ENCODE results near the gene CDH18.

Gene CDH18

DNA sequence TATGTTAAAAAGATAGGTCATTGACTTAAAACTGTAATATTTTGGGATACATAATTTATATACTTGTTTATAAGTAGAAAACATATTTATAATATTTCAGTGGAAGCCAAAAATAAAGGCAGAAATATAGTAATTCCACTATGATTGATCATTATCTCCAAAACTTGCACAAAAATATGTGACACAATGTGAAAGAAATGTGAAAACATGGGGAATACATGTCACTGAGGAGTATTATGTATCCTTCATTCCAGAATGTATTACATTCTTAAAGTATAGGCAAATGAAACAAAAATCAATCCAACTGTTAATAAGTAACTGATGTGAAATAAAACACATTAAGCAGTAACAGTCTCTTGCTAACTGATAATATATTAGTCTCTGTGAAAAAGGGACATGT, 236.7 kb downstream of the CDH18 start:
- in situ Hi-C loops (cut with MboI; ENCODE audit: low sequenced_read_pairs), result no loop called here

DNA sequence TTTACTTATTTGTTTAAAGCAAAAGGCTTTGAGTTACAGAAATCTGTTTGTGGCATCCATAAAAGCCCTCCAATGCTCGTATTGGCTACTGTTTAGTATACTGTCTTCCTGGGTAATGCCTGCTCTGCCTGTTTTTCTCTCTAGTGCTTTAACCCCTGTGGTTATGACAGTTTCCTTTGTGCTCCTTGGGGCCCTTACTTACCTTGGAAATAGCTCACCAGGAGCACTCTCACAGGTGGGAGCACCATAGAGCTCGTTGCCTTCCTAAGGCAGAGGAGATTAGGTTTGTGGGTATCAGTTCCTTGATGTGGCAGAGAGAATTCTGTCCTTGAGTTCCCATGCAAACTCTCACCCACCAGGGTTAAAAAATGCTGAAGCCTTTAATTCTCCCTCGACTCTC, 242.8 kb downstream of the CDH18 start:
- in situ Hi-C loops (cut with MboI; ENCODE audit: low sequenced_read_pairs), result no loop called here

DNA sequence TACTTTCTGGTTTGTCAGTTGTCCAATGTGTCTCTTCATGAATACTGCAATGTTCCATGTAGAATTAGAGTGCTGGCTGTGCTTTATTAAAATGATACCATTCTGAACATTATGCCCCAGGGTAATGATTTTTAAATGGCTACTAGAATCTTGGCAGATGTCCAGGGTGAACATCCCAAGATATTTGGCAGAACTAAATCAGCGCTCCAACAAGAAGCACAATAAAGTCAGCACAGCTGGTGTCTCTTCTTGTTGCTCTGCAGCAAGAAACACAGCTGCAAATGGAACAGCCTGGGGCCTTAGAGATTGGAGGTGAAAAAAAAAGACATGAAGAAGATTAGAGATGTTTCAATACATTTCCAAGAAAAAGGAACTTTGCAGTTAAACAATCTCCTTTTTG, 248.3 kb downstream of the CDH18 start:
- in situ Hi-C loops (cut with MboI; ENCODE audit: low sequenced_read_pairs), result no loop called here

DNA sequence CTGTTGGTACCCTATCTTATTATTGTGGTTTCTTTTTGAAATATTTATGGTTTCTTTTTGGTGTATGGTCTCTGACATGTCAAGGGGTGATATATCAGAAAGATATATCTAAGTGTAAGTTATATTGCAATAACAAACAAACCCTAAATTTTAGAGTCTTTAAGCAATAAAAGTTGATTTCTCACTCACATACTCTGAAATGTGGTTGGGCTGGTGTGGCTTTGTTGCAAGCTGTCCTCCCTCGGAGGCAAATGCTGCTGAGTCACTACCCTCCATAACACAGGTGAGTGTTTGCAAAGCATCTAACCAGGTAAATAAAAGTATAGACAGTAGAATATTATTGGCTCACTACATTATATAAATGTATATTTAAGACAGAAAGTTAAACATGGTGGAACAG, 253.2 kb downstream of the CDH18 start:
- in situ Hi-C loops (cut with MboI; ENCODE audit: low sequenced_read_pairs), result no loop called here

DNA sequence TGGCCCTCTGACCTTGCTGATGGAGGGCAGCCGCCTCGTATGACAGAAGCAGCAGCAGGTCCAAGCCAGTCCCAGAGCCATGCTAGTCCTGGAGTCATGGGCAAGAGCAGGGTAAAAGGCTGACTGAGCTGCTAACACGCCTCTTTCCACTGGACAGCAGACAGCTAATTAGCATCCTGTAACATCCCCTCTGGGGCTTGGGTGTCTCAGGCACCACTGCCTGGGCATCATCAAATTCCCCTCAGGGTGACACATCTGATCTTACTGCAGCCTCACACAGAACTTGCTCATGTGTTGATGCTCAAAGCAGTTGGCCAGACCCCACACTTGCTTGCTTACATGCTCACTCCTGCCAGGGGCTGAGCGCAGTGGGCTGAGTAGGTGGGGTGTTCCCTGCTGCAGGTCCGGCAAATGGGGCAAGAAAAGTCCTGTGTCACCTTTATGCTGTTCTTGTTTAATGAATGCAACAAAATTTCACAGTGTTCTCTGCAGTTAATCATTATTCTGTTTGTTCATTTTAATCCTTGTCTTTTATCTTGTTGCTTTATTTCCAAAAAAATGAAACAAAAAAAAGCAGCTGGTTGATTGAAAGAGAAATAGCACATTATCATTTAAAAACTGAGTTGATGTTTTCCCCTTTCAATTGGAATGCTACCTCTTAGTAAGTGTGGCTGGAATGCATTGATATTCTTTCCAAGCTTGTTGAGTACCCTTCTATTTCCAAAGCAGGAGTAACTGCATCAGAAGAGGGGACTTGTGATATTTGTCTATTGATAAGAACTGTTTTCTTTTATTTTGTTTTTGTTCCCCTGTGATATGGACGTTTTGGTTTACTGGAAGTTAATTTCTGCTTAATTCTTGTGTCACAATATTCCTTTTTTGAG, 254.1 kb downstream of the CDH18 start:
- in situ Hi-C loops (cut with MboI; ENCODE audit: low sequenced_read_pairs), result no loop called here

DNA sequence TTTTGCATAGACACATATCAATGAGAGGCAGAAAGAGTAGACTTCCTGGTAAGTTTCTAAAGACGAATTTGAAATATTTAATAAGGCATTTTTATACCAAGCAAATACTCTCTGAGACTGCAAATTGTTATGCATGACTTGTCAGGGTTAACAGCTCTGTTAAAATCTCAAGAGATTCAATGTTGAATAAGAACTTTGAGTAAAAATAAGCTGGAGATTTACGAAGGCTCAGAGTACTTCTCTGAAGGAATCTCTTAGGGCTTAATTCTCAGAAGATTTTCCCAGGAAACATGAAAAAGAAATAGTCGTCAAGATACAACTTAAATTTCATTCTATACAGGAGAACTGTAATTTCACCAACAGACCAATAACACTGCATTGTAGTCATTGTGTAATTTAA, 259.4 kb downstream of the CDH18 start:
- in situ Hi-C loops (cut with MboI; ENCODE audit: low sequenced_read_pairs), result no loop called here

DNA sequence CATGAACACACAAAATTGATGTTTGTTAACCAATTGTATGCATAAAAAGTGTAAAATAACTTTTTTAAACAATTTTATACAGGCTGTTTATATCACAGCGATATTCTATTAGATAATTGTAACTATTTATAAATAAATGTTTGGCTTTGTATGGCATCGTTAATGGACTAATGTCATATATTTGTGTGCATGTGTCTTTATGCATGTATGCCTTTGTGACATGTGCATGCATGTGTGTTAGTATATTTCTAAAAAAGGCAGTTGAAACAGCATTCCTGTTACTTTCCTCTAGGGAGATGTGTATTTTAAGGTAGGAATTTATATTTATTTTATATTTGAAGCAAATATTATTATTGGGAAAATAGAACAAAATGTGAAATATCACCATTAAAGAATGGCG, 268.9 kb downstream of the CDH18 start:
- in situ Hi-C loops (cut with MboI; ENCODE audit: low sequenced_read_pairs), result no loop called here

DNA sequence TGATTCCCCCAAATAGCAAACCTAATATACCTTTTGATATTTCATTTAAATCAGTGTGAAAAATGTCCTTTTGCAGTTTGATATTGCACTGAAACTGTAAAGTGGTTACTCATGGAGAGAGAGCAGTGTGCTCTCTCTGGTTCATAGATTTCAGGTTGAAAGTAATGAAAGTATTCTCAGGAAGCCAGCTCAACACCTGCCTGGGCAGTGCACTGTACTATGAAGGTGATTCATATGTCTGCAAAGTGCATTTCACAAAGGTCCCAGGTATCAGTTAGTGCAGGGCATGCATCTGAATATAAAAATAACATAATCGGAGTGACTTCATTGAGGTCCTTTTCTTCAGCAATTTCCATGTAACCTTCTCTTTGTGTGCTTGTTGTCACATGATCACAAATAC, 274.3 kb downstream of the CDH18 start:
- in situ Hi-C loops (cut with MboI; ENCODE audit: low sequenced_read_pairs), result no loop called here

DNA sequence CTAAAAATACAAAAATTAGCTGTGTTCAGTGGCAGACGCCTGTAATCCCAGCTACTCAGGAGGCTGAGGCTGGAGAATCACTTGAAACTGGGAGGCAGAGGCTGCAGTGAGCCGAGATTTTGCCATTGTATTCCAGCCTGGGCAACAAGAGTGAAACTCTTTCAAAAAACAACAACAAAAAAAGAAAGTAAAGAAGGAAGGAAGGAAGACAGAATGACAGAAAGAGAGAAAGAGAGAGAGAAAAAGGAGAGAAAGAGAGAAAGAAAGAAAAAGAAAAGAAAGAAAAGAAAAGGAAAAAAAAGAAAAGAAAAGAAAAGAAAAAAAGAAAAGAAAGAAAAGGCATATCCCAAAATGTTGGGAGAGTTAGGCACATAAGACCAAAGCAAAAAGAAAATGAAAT, 278.6 kb downstream of the CDH18 start:
- in situ Hi-C loops (cut with MboI; ENCODE audit: low sequenced_read_pairs), result no loop called here

DNA sequence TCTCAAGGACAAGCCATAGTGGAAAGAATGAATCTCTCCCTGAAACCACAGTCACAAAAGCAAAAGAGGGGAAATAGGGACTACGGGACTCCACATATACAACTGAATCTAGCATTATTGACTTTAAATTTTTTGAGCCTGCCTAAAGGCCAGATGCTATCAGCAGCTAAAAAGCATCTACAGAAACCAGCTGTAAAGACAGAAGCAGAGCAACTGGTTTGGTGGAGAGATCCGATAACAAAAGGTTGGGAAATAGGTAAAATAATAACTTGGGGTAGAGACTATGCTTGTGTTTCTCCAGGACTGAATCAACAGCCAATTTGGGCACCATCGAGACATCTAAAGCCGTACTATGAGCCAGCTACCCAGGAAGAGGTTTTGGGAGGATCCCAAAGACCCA, 281.2 kb downstream of the CDH18 start:
- in situ Hi-C loops (cut with MboI; ENCODE audit: low sequenced_read_pairs), result no loop called here

DNA sequence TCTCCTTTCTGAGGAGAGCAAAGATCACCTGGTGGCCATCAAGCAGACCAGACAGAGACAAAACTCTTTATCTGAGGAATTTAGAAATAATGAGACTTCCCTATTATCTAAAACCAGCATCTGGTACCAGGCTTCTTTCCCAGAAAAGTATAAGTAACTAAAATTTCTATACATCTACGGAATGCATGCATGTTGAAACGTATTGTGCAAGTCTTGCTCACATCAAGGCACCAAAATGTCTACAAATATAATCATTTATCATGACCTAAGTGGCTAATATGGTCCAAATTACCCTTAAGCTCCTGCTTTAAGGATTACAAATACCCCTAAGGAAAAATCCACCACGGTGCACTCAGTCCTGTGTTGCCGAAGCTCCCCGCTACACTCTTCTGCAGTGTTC, 286.3 kb downstream of the CDH18 start:
- in situ Hi-C loops (cut with MboI; ENCODE audit: low sequenced_read_pairs), result no loop called here

DNA sequence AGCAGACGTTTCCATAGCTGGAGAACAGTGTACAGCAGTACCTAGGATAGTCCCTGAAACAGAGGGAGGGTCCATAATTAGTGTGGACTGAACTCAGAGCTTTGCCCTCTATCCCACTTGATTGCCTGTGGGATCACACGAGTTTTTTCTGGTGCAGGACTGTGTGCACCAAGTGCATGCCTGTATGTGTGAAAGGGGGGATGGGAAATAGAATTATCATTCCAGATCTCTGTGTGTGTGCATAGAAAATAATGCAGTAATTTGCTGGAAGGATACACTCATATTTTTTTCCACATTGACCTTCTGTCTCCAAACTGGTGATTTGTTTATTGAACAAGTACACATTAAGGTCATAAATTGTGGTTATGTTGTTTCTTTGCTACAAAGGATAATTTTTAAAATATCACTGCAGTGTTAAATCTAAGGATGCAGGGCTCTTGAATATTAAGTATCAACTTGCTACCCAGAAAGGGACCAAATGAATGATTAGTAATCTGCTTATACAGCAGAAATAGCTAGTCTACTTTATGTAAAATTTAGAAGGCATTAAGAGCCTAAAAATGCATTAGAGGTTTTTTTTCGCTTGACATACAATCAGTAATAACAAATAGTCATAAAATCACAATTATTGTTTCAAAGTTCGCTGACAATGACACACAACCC, 292.9 kb downstream of the CDH18 start:
- in situ Hi-C loops (cut with MboI; ENCODE audit: low sequenced_read_pairs), result no loop called here

DNA sequence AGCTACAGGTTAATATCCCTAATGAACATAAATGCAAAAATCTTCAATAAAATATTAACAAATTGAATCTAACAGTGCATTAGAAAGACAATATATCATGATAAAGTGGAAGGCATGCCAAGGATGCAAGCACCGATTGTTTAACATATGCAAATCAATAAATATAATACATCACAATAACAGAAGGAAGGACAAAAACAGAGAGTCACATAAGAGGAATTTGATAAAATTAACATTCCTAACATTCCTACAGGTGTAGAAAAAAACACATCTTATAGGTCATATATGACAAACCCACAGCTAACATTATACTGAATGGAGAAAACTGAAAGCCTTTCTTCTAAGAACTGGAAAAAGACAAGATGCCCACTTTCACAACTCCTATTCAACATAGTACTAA, 297.0 kb downstream of the CDH18 start:
- in situ Hi-C loops (cut with MboI; ENCODE audit: low sequenced_read_pairs), result no loop called here

DNA sequence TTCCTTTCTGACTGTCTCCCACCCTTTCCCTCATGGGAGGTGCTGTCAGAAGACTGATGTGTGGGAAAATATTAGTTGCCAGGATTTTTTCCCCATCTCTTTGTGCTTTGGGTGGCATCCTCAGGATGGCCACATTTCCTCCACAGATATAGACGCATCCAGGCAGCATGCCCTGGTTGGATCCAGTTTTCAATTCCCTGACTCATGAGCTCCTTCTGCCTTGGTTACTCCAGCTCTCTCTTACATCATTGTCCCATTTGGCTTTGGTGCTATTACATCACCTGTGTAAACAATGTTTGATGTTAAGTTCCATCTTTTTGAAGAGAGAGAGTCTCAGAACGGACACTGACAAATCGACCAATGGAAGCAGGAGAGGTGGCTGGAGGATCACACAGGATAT, 302.5 kb downstream of the CDH18 start:
- in situ Hi-C loops (cut with MboI; ENCODE audit: low sequenced_read_pairs), result no loop called here

DNA sequence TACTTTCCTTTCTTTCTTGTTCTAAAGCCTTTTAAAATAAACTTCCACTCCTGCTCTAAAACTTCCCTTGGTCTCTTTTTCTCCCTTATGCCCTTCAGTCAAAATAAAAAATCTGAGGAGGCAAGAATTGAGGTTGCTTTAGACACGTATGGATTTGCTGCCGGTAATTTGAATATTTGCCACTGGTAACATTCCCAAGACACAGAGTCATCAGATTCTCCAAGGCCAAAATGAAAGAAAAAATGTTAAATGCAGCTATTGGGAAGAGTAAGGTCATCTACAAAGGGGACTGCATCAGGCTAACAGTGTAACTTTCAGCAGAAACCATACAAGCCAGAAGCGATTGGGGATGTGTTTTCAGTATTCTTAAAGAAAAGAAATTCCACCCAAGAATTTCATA, 311.1 kb downstream of the CDH18 start:
- in situ Hi-C loops (cut with MboI; ENCODE audit: low sequenced_read_pairs), result no loop called here

DNA sequence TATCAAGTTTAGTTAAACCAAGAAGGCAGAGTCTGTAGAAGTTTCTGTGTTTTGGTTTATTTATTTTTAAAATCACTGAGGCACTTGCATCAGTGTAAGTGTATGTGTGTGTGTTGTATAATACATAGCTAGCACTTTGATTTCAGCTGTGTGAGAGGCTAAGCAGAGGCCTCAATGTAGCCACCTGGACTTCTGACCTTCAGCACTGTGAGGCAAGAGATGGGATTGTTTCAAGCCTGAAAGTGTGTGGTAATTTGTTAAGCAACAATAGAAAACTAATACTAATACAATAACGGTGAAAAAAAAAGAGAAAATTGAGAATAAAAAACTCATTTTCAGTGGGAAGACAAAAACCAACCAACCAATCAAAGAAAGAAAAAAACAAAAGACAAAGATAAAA, 327.3 kb downstream of the CDH18 start:
- in situ Hi-C loops (cut with MboI; ENCODE audit: low sequenced_read_pairs), result no loop called here

DNA sequence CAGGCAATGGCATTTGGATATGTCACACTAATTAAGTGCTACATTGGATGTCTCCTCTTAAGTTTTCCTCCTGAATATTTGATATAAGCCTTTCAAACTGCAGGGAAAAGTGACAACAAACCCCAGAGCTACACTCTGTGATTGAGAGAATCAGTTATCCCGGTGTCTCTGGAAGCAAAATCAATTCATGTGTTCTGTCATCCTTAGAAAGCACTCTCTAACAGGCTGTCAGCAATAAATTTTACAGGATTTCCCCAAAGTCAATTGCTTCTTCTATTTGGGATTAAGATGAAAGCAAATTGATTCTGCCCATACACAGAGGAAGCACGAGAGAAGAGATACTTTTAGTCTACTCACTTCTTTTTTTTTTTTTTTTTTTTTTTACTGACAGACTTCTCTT, 332.4 kb downstream of the CDH18 start:
- in situ Hi-C loops (cut with MboI; ENCODE audit: low sequenced_read_pairs), result no loop called here

DNA sequence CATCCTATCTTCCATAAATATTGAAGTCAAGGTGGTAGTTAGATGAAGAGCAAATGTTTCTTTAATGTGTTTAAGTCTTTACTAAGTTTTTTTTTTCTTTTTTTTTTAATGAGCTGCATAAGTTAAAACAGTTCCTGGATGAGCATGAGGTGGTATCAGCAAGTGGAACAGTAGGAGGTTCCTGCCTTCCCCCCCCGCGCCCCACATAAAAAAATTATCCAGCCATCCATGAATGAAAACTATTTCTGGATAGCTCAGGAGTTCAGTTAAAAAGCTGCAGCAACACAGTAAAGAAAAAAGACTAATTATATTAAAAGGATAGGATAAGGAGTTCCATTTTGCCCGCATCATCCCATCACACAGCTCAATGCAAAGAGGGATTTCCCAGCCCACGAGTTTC, 349.5 kb downstream of the CDH18 start:
- in situ Hi-C loops (cut with MboI; ENCODE audit: low sequenced_read_pairs), result no loop called here

DNA sequence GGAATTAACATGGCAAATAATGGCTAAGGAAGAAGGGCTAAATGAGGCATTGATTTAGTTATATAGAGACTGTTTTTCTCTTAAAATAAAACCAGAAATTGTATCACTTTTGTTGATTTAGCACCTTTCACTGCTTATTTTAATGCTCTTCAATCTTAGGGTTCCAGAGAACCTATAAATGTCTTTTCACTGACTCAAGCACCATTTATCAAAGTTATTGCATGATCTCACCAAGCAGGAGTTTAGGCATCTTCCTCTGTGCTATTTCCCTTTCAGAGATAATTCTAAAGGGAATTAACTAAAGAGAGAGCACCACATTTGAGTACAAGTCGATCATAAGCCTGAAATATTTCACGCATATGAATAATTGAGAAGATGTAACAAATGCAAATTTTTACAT, 357.1 kb downstream of the CDH18 start:
- in situ Hi-C loops (cut with MboI; ENCODE audit: low sequenced_read_pairs), result no loop called here

DNA sequence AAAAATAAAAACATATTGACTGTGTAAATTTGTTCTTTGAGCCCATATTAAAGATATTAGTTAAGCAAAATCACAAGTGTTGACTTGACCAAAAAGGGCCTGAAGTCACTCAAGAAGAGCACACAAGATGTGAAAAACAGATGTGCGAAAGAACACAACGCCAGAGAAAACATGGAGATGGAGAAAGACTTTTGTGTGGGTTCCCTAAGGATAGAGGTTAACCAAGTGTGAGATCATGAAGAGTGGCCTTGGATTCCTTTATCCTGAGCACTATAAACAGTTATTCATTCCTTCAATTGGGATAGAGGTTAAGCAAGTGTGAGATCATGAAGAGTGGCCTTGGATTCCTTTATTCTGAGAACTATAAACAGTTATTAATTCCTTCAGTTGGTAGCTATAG, 361.8 kb downstream of the CDH18 start:
- in situ Hi-C loops (cut with MboI; ENCODE audit: low sequenced_read_pairs), result no loop called here

DNA sequence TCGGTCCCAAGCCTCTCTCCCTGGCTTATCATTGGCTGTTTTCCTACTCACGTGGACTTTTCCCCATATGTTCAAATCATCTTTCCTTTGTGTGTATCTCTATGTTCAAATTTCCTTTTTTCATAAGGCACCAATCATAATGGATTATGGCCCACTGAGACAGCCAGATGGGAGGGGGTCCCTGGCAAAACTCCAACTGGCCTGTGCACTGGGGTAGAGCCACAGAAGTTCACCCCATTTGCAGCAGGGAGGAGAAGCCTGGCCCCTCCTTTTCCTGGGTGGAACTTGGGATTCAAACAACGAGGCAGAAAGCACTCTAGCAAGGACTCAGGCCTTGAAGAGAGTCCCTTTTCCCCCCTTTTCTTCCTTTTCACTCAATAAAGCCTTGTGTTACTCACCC, 362.4 kb downstream of the CDH18 start:
- in situ Hi-C loops (cut with MboI; ENCODE audit: low sequenced_read_pairs), result no loop called here

DNA sequence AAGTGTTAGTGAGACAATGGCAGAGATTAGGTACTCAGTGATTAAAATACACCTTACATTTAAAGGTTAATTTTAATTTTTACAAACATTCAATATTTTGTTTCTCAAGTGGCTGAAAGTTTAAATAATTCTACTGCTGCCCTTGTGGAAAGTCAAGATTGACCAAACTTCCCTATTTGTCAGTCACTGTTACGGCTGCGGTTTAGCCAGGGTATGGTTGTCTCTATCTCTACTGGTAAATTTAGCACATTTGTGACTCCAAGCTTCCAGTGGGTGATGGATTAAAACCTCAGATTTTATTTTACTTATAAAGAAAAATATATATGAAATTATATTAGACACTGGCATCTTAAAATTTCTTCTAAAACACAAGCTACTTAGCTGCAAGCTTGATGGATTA, 368.4 kb downstream of the CDH18 start:
- in situ Hi-C loops (cut with MboI; ENCODE audit: low sequenced_read_pairs), result no loop called here

Measured in HL-60/S4 (cell line).